ENCODE results near the gene CACHD1. TPM values are rescaled to one million over a fixed set of nuclear protein-coding genes. Genes with fewer than 3 reads are reported as not detected.
"Not testable (repeated sequence)": the region's sequence is repeated elsewhere in the genome, so short reads cannot be mapped to it uniquely, and the experiment has no call there.

CACHD1 gene
- total RNA-seq, 1 donor from 2014 or later, result 3.1 TPM

- intact Hi-C loops (cut with micrococcal nuclease), result no loop called here
- no peak for ATAC-seq
- DNase-seq, result no peak
These were observed 19.8 kb downstream of the CACHD1 start for GRCh38 chr1:64489707-64490106.

- ATAC-seq, result no peak
- intact Hi-C loops (cut with micrococcal nuclease), result no loop called here
- no peak for DNase-seq
These were observed 20.4 kb downstream of the CACHD1 start for GRCh38 chr1:64490213-64490818.

- no peak for ATAC-seq
- intact Hi-C loops (cut with micrococcal nuclease), result no loop called here
These were observed 22.5 kb downstream of the CACHD1 start for GRCh38 chr1:64492424-64492823.

GRCh38 chr1:64493831-64494230 is 23.9 kb downstream of the CACHD1 start:
- intact Hi-C loops (cut with micrococcal nuclease), result no loop called here
- no peak for DNase-seq
- no peak for ATAC-seq

More at GRCh38 chr1:64492424-64492823, 22.5 kb downstream of the CACHD1 start:
- no peak for DNase-seq

- ATAC-seq, result no peak
- intact Hi-C loops (cut with micrococcal nuclease), result no loop called here
- no peak for DNase-seq
These were observed 24.7 kb downstream of the CACHD1 start for GRCh38 chr1:64494659-64495058.

- intact Hi-C loops (cut with micrococcal nuclease), result no loop called here
- no peak for ATAC-seq
- no peak for DNase-seq
These were observed 25.9 kb downstream of the CACHD1 start for GRCh38 chr1:64495878-64496277.

- ATAC-seq (no peak), DNase-seq (no peak)
- intact Hi-C loops (cut with micrococcal nuclease), result no loop called here
These were observed 26.7 kb downstream of the CACHD1 start for GRCh38 chr1:64496606-64497005.

- DNase-seq, result no peak
- intact Hi-C loops (cut with micrococcal nuclease), result no loop called here
- no peak for ATAC-seq
These were observed 27.4 kb downstream of the CACHD1 start for GRCh38 chr1:64497088-64497883.

GRCh38 chr1:64498325-64498724 is 28.4 kb downstream of the CACHD1 start:
- ATAC-seq, result no peak
- no peak for DNase-seq
- intact Hi-C loops (cut with micrococcal nuclease), result no loop called here

GRCh38 chr1:64499011-64499410 is 29.1 kb downstream of the CACHD1 start:
- intact Hi-C loops (cut with micrococcal nuclease), result no loop called here
- ATAC-seq, result no peak
- no peak for DNase-seq

GRCh38 chr1:64499966-64500365 is 30.0 kb downstream of the CACHD1 start:
- DNase-seq (no peak), ATAC-seq (no peak)
- intact Hi-C loops (cut with micrococcal nuclease), result no loop called here

- no peak for DNase-seq
- intact Hi-C loops (cut with micrococcal nuclease), result no loop called here
- ATAC-seq, result no peak
These were observed 32.2 kb downstream of the CACHD1 start for GRCh38 chr1:64502083-64502482.

GRCh38 chr1:64502931-64503330 is 33.0 kb downstream of the CACHD1 start:
- intact Hi-C loops (cut with micrococcal nuclease), result no loop called here
- ATAC-seq, result peak; percentile 52
- no peak for DNase-seq

GRCh38 chr1:64505232-64505943 is 35.5 kb downstream of the CACHD1 start:
- DNase-seq, result peak; percentile 58
- intact Hi-C loops (cut with micrococcal nuclease), result no loop called here
- ATAC-seq, result peak; percentile 69

- ATAC-seq, result no peak
- peak; percentile 20 for DNase-seq
- intact Hi-C loops (cut with micrococcal nuclease), result no loop called here
These were observed 36.2 kb downstream of the CACHD1 start for GRCh38 chr1:64505944-64506655.

- no peak for ATAC-seq
- DNase-seq, result no peak
- intact Hi-C loops (cut with micrococcal nuclease), result no loop called here
These were observed 38.7 kb downstream of the CACHD1 start for GRCh38 chr1:64508629-64509028.

GRCh38 chr1:64511044-64511443 is 41.1 kb downstream of the CACHD1 start:
- no peak for DNase-seq
- intact Hi-C loops (cut with micrococcal nuclease), result no loop called here
- ATAC-seq, result no peak

- intact Hi-C loops (cut with micrococcal nuclease); DNase-seq: not testable (repeated sequence)
- ATAC-seq, result peak; percentile 43
These were observed 42.3 kb downstream of the CACHD1 start for GRCh38 chr1:64512206-64512605.

- intact Hi-C loops (cut with micrococcal nuclease), result no loop called here
- ATAC-seq, result no peak
- DNase-seq, result no peak
These were observed 43.6 kb downstream of the CACHD1 start for GRCh38 chr1:64513545-64513944.
